LNCaP clone FGC (cell line): ENCODE measurements around the gene PLCD1.
"Not testable (repeated sequence)": the region's sequence is repeated elsewhere in the genome, so short reads cannot be mapped to it uniquely, and the experiment has no call there.

Experiments
- DNase-seq: peaks from one replicate; pipeline ENCODE4 v3.0.0-alpha.2; 2011; ENCODE audit warnings: low read depth
- H3K4me3 ChIP-seq: 2 replicates; pipeline ENCODE4 v1.5.1; 2011; ENCODE audit warnings: mild to moderate bottlenecking, low read depth, low read length, control low read depth
- TF ChIP-seq, protein P1 (sequence below): IDR thresholded peaks from 2 replicates; pipeline ENCODE4 v1.5.1; 2012; ENCODE audit warnings: mild to moderate bottlenecking; ENCODE audit not compliant: control insufficient read depth, insufficient read depth; ENCODE audit errors: extremely low read depth

Gene PLCD1

DNA sequence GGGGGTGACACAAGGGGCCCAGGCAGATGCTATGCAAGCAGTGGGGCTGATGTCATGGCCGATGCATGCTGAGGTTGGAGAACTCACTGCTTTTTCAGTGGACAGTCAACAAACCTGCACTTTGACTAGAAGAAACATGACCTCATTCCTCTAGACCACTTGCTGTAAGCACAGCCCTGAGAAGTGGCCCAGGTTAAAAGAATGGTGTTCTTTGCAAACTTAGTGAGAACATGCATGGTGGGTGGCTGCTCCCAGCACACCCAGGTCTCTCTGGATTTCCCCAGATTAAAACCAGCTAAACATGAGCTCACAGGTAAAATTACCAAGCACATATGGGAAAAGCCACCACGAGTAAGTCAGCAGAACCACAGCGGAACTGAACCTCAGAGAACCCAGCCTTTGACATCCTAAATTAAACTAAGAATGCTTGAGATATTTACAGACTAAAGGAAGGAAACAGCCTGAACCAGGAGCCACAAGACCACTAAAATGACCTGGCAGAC is 25.1 kb upstream of the PLCD1 start:
- H3K4me3 ChIP-seq = no peak overlapping the region
- DNase-seq = no peak
- TF ChIP-seq, protein P1, sequence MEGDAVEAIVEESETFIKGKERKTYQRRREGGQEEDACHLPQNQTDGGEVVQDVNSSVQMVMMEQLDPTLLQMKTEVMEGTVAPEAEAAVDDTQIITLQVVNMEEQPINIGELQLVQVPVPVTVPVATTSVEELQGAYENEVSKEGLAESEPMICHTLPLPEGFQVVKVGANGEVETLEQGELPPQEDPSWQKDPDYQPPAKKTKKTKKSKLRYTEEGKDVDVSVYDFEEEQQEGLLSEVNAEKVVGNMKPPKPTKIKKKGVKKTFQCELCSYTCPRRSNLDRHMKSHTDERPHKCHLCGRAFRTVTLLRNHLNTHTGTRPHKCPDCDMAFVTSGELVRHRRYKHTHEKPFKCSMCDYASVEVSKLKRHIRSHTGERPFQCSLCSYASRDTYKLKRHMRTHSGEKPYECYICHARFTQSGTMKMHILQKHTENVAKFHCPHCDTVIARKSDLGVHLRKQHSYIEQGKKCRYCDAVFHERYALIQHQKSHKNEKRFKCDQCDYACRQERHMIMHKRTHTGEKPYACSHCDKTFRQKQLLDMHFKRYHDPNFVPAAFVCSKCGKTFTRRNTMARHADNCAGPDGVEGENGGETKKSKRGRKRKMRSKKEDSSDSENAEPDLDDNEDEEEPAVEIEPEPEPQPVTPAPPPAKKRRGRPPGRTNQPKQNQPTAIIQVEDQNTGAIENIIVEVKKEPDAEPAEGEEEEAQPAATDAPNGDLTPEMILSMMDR = no peak

DNA sequence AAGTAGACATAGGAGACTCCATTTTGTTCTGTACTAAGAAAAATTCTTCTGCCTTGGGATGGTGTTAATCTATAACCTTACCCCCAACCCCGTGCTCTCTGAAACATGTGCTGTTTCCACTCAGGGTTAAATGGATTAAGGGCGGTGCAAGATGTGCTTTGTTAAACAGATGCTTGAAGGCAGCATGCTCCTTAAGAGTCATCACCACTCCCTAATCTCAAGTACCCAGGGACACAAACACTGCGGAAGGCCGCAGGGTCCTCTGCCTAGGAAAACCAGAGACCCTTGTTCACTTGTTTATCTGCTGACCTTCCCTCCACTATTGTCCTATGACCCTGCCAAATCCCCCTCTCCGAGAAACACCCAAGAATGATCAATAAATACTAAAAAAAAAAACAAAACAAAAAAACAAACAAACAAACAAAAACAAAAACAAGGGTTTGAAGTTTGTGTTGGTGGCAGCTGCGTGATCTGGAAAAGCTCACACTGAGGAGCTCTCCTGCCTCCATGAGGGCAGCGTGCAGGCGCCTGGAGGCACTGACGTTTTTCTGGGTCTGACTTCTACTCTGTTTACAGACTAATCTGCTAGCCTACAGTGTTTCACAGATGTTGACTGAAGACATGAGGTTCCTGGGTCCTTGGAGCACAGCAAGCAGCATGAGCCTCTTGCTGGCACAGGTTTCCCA is 24.5 kb upstream of the PLCD1 start:
- H3K4me3 ChIP-seq, DNase-seq: not testable (repeated sequence)

DNA sequence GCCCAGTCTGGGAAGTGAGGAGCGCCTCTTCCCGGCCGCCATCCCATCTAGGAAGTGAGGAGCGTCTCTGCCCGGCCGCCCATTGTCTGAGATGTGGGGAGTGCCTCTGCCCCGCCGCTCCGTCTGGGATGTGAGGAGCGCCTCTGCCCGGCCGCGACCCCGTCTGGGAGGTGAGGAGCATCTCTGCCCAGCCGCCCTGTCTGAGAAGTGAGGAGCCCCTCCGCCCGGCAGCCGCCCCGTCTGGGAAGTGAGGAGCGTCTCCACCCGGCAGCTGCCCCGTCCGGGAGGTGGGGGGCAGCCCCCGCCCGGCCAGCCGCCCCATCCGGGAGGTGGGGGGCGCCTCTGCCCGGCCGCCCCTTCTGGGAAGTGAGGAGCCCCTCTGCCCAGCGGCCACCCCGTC is 23.8 kb upstream of the PLCD1 start:
- DNase-seq, H3K4me3 ChIP-seq: not testable (repeated sequence)

DNA sequence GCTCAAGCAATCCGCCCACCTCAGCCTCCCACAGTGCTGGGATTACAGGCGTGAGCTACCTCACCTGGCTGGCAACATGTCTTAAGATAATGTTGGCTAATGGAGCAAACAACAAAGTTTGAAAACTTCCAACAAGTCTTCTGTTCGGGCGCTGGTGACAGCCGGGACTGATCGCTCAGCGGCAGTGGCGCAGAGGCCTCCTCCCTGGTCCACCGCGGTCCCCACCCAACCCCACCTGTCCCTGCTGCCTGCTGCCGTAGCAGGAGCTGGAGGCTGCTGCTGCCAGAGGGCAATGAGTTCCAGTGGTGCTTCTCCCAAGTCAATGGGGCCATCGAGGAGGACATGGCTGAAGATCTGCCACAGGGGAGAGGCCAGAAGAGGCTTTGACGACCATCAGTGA is 21.7 kb upstream of the PLCD1 start:
- H3K4me3 ChIP-seq = no peak overlapping the region
- no peak for DNase-seq
- TF ChIP-seq, protein P1 = no peak

DNA sequence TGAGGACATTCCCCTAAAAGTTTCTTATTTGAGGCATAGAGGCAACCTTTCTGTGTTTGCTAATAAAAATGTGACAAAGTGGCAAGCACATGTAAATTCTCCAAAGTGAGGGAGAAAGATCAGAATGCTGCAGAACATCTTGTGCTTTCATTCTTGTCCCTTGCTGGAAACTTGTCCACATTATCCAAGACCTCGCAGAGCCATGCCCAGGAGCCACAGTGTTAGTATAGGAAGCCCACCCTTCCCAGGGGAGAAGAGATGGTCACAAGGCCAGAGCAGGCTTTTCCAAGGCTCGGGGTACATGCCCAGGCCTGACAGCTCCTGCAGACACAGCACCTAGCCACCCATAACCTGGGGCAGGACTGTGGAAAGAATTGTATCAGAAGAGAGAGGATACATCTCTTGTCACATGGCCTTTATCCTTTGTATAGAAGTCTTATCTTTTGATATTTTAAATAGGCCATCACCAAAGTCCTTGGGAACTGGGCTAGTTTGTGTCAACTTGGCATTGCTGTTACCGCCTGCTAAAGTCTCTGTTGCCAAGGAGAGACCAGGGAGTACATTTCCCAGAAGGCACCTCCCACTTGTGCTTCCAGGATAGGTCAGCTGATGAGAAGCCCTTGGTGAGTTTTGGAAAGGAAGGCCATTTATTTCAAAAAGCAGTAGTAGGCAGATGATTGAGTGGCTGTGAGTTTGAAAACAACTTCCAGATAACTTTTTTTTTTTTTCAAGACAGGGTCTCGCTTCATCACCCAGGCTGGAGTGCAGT is 20.1 kb upstream of the PLCD1 start:
- DNase-seq = no peak
- no peak overlapping the region for H3K4me3 ChIP-seq
- TF ChIP-seq, protein P1 = no peak

DNA sequence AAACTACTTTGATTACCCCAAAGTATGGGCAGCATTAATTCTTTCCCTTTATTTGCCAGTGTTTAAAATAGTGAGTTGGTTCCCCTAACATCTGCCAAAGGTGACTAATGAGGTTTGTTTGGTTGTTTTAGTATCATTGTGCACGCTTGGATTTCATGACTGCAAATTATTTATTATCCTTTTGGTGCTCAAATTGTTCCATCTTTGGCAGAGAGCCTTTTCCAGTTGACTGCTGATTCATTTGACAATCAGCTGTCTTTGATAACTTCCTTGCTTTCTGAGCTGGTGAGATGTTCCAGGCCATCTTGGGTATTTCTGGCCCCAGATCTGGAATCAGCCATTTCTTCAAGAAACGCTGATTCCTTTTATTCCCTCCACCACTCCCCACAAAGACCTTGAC is 18.5 kb upstream of the PLCD1 start:
- TF ChIP-seq, protein P1 = no peak
- no peak overlapping the region for H3K4me3 ChIP-seq
- DNase-seq = no peak

DNA sequence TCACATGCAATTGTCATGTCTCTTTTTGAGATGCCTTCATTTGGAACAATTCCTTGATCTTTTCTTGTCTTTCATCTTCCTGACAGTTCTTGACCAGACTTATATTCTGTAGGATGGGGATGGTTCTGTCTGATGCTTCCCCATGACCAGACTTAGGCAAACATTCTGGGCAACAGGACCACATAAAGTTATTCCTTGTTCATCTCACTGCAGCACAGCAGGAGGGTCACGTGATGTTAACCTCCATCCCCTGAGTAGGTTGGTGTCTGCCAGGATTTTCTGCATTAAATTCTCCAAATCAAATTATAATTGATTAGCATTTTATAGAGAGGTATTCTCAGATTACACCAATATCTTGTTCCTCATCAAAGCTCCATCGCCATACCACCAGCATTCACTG is 17.4 kb upstream of the PLCD1 start:
- DNase-seq = no peak
- TF ChIP-seq, protein P1 = no peak
- no peak overlapping the region for H3K4me3 ChIP-seq

DNA sequence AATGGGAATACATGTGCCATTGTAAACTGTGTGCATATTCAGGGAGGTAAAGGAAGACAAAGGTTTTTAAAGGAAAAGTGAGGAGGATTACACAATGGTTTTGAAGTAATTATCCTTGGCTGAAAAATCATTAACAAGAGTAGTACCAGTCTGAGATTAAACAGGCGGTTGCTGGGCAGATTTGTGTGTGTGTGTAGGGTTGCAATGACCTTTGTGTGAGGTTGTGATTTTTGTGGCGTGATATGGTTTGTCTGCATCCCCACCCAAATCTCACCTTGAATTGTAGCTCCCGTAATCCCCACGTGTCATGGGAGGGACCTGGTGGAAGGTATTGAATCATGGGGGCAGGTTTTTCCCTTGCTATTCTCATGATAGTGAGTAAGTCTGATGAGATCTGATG is 16.6 kb upstream of the PLCD1 start:
- no peak for DNase-seq
- H3K4me3 ChIP-seq = no peak overlapping the region
- TF ChIP-seq, protein P1 = no peak
